Mesangial cell (primary cell): ENCODE results near the gene INO80E. TPM values are rescaled to one million over a fixed set of nuclear protein-coding genes. Genes with fewer than 3 reads are reported as not detected.

ENCODE experiments used
- total RNA-seq: library from RNA; depleted of rRNA; stranded (reverse); fragments of >200 nt; gene quantifications from 2 replicates; pipeline ENCODE4 v1.2.3, GENCODE V29; 2015

The INO80E gene
- 39.2 and 97.6 TPM in 2 replicates for total RNA-seq

DNA sequence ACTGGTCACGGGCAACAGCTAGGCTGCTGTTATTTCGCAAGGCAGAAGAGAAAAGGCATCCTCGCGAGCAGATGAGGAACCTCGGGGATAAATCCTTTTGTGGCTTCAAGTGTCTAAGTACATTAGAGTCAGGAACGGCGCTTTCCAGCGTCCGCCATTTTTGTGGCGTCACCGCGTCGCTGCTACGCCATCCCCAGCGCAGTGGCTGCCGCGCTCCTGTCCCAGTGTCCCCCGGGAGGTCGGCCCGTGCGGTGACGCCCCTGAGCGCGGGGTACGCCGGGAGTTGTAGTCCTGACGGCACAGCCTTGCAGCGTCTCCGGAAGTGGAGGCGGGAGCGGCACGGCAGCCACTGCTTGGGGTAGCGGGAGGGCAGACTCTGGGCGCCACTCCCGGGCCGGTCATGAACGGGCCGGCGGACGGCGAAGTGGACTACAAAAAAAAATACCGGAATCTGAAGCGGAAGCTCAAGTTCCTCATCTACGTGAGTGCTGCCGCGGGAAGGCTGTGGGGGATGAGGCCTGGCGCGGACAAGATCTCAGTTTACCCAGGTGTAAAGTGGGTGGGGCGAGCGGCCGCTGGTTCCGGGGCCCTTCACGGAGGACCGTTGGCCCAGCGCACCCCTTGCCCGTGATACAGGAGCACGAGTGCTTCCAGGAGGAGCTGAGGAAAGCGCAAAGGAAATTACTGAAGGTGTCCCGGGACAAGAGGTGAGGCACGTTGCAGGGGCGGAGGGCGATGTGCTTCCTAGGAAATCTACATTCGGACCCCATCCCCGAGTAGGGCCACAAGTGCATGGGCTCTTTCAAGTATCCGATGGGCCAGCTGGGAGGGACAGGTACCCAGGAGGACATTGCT is at the start of gene INO80E:
Gene INO80E, plus strand, starts transcription at position 331 of the 855 bp plus-strand sequence. Its CDS starts 70 bp downstream, at position 401.

GRCh38 chr16:29961479-29962343 is 34.3 kb upstream of the INO80E start, which contains the start of gene TMEM219:
Gene TMEM219, plus strand, starts transcription at chr16:29962079. Its CDS starts 1,065 bp downstream, at chr16:29963144.

DNA sequence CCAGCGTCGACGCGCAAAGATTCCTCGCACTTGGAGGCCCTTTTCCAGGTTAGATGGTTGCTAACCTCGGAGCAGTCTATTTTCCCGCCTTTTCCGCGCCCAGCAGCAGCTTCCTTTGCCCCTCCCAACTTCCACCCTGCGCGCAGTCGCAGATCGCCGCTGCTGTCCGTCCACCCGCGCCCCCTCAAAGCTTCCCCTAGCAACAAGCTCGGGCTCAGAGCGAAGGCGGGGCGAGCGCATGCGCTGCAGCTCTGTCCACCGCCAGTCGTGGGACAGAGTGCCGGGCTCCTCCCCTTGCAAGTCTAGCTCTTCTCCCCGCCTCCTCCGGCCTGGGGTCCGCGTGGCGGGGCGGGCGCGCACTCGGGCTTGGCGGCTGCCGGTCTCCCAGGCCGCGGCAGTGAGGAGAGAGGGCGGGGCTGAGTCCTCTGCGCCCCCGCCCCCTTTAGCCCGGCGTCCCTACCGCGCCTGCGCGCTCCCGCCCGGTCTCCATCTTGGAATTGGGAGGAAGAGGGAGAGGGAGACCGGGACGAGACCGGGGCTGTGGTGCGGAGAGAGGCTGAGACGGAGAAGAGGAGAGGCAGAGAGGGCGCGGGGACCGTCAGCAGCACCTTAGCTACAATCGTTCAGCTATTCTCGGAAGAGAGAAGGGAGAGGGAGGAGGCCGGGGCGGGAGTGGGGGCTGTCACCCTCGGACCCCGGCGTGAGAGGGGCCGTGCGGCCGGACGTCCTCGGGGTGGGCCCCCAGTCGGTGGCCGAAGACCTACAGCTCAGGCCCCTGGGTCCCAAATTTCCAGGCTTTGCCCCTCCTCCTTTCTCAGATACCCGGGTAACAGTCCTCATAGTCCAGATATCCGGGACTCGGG is 22.4 kb upstream of the INO80E start, which contains the start of gene TAOK2:
Gene TAOK2, plus strand, starts transcription at position 485 of the 863 bp plus-strand sequence. CDS start 3,905 bp downstream, outside the sequence.

DNA sequence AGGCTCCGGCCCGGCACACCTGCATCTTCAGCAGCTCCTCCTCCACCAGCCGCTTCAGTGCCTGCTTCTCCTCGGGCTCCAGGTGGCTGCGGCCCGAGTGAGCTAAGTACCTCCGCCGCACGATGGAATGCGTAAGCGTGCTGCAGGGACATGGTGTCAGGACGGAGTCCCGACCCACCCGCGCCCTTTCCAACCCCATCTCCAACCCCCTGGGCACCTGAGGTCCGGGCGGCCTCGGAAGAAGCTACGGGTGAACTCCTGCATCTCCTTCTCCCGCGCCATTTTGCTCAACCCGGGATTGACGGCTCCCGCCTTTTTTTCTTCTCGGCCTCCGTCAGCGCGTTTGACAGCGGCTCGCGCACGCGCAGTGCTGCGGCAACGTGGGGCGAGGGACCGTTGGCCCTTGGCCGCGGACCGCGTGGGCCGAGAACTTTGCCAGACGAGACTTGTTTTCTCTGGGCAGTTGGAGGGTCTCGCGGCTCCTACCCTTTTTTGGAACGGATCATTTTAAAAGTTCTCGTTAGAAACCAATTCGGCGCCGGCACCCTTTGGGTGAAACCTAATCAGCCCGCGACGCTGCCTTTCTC is 624 bp upstream of the INO80E start, which contains the start of gene HIRIP3:
Gene HIRIP3, minus strand, starts transcription at position 294 of the 587 bp plus-strand sequence. Its CDS starts 12 bp downstream, at position 282.

DNA sequence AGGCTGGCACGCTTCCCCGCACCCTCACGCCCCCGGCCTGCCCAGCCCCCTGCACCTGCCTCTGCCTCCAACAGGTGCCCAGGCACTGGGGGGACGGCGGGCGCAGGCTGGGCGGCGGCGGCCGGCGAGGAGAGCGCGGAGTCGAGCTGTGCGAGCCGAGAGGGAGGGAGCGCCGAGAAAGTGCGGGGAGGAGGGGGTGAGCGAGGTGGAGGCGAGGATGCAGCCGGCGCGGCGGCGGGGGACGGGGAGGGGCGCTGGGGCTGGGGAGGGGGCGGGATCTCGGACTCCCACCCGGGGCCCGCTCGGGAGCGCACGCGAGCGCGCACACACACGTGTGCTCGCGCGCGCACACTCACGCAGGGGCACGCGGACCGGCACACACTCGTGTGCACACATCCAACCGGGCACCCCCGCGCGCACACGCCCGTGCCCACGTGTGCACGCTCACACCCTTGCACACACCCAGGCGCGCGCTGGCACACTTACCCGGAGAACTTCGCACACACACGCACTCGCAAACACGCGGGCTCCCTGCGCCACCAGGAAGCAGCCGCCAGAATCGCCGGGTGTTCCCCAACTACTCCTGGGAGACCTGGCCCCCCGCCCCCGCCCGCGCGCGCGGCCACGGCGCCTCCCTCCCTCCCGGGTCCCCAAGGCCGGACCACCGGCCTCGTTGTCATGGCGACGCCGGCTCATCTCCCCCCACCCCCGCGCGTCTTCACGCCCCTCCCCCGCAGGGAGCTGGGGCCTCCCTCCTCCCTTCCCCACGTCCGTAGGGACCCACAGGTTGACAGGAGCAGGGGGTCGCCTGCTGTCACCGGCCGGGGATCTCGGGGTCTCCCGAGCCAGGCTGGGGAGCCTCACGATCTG is 15.0 kb downstream of the INO80E start, which contains the start of gene DOC2A:
Gene DOC2A, minus strand, starts transcription at position 184 of the 870 bp plus-strand sequence. CDS start 805 bp downstream, outside the sequence.

DNA sequence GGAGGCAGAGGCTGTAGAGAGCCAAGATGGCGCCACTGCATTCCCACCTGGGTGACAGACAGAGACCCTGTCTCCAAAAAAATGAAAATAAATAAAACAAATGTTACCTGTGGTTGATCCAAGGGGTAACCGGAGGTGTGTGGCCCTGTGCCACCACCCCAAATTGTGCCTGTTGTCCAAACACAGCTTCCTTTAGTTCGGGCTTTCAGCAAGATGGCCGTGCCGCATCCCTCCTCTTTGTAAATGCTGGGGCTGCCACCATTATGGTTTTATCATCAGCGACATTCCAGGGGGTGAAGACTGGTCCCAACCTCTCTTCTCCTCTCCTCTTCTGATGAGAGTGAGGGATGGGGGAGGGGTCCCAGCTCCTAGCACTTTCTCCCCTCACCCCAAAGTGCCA is 26.8 kb downstream of the INO80E start, which contains the start of gene C16orf92:
Gene C16orf92, plus strand, starts transcription at position 312 of the 400 bp plus-strand sequence. CDS start 143 bp downstream, outside the sequence.

GRCh38 chr16:30030841-30031413 is 34.9 kb downstream of the INO80E start, which contains the start of gene TLCD3B:
Gene TLCD3B, minus strand, starts transcription at chr16:30031271. Its CDS starts 744 bp downstream, at chr16:30030527.

Other genes starting within 250 kb of the INO80E start
- gene ZG16, start 218.0 kb upstream of the INO80E start, total RNA-seq = not detected in 2 replicates
- 19.4 and 130 TPM in 2 replicates for gene KIF22, start 205.5 kb upstream of the INO80E start, total RNA-seq
- 482 and 486 TPM in 2 replicates for gene MAZ, start 189.7 kb upstream of the INO80E start, total RNA-seq
- gene PRRT2, start 184.0 kb upstream of the INO80E start, total RNA-seq = 0.25 and 0.98 TPM in 2 replicates
- gene PAGR1, start 180.1 kb upstream of the INO80E start, total RNA-seq = 19.9 and 38.3 TPM in 2 replicates
- 178 and 255 TPM in 2 replicates for gene MVP, start 175.8 kb upstream of the INO80E start, total RNA-seq
- 94.5 and 128 TPM in 2 replicates for gene CDIPT, start 133.0 kb upstream of the INO80E start, total RNA-seq
- gene SEZ6L2, start 96.7 kb upstream of the INO80E start, total RNA-seq = 13.0 and 66.6 TPM in 2 replicates
- 13.9 and 25.9 TPM in 2 replicates for gene ASPHD1, start 95.8 kb upstream of the INO80E start, total RNA-seq
- gene KCTD13, start 70.0 kb upstream of the INO80E start, total RNA-seq = 11.4 and 12.5 TPM in 2 replicates
- gene TMEM219, start 34.2 kb upstream of the INO80E start, total RNA-seq = 89.3 and 173 TPM in 2 replicates
- 32.3 and 39.7 TPM in 2 replicates for gene TAOK2, start 22.4 kb upstream of the INO80E start, total RNA-seq
- 5.7 and 21.7 TPM in 2 replicates for gene HIRIP3, start 624 bp upstream of the INO80E start, total RNA-seq
- gene DOC2A, start 14.8 kb downstream of the INO80E start, total RNA-seq = 0.49 and 0.76 TPM in 2 replicates
- gene C16orf92, start 27.0 kb downstream of the INO80E start, total RNA-seq = not detected in 2 replicates
- gene TLCD3B, start 35.0 kb downstream of the INO80E start, total RNA-seq = 0.13 and 0.98 TPM in 2 replicates
- gene ALDOA, start 69.5 kb downstream of the INO80E start, total RNA-seq = 908 and 1,156 TPM in 2 replicates
- gene PPP4C, start 79.8 kb downstream of the INO80E start, total RNA-seq = 111 and 141 TPM in 2 replicates
- gene TBX6, start 95.7 kb downstream of the INO80E start, total RNA-seq = 1.4 TPM in 1 of 2 replicates, not detected in the other
- 17.4 and 95.1 TPM in 2 replicates for gene YPEL3, start 100.0 kb downstream of the INO80E start, total RNA-seq
- 0.16 and 0.76 TPM in 2 replicates for gene GDPD3, start 117.3 kb downstream of the INO80E start, total RNA-seq
- gene MAPK3, start 127.0 kb downstream of the INO80E start, total RNA-seq = 35.7 and 64.1 TPM in 2 replicates
- gene CORO1A, start 187.4 kb downstream of the INO80E start, total RNA-seq = 3.0 and 10.1 TPM in 2 replicates
- gene BOLA2B, start 197.4 kb downstream of the INO80E start, total RNA-seq = 122 and 439 TPM in 2 replicates
- gene SLX1A, start 197.6 kb downstream of the INO80E start, total RNA-seq = 92.7 and 110 TPM in 2 replicates
- gene SULT1A3, start 203.0 kb downstream of the INO80E start, total RNA-seq = 2.8 and 7.6 TPM in 2 replicates